ENCODE results near the gene BABAM2. TPM values are rescaled to one million over a fixed set of nuclear protein-coding genes. Genes with fewer than 3 reads are reported as not detected.

The BABAM2 gene
- polyA plus RNA-seq, 1 experiment: 32.6 TPM

GRCh38 chr2:28093308-28093707 lies 202.8 kb downstream of the BABAM2 start:
- Histone ChIP-seq H3K4me3 (ENCODE audit: low read depth, low read length) (no peak overlapping the region), H3K27me3 (ENCODE audit: control insufficient read depth, insufficient read depth, low read length) (no peaks in the 10 kb centered on the region), H3K36me3 (ENCODE audit: control insufficient read depth, insufficient read depth, low read length) (no peaks in the 10 kb centered on the region; the same call in 1 of the 2 replicates)
- DNase-seq (ENCODE audit: low read depth): no peak
- ChIA-PET CTCF (interaction anchor here (2.1 kb wide), 1 partner anchor 8 kb away, joined by 9 read pairs; no protein-coding TSS in a partner anchor), POLR2A (no interaction called here)
- TF ChIP-seq CTCF (IDR thresholded peaks at IDR 0.05; ENCODE audit: insufficient read depth, low read depth, low read length): no peak

GRCh38 chr2:28093768-28094167 lies 203.2 kb downstream of the BABAM2 start:
- TF ChIP-seq CTCF (IDR thresholded peaks at IDR 0.05; ENCODE audit: insufficient read depth, low read depth, low read length): no peak
- ChIA-PET POLR2A (no interaction called here), CTCF (no interaction called here)
- H3K4me3 ChIP-seq (ENCODE audit: low read depth, low read length): no peak overlapping the region
- H3K27me3 ChIP-seq (ENCODE audit: control insufficient read depth, insufficient read depth, low read length): no peaks in the 10 kb centered on the region
- DNase-seq (ENCODE audit: low read depth): no peak
- no peaks in the 10 kb centered on the region; the same call in 1 of the 2 replicates for H3K36me3 ChIP-seq (ENCODE audit: control insufficient read depth, insufficient read depth, low read length)

GRCh38 chr2:28094739-28095138 lies 204.2 kb downstream of the BABAM2 start:
- no peak overlapping the region for H3K4me3 ChIP-seq (ENCODE audit: low read depth, low read length)
- DNase-seq (ENCODE audit: low read depth): no peak
- ChIA-PET POLR2A (no interaction called here), CTCF (no interaction called here)
- TF ChIP-seq CTCF (IDR thresholded peaks at IDR 0.05; ENCODE audit: insufficient read depth, low read depth, low read length): no peak
- no peaks in the 10 kb centered on the region; the same call in 1 of the 2 replicates for H3K36me3 ChIP-seq (ENCODE audit: control insufficient read depth, insufficient read depth, low read length)
- no peaks in the 10 kb centered on the region for H3K27me3 ChIP-seq (ENCODE audit: control insufficient read depth, insufficient read depth, low read length)

DNA sequence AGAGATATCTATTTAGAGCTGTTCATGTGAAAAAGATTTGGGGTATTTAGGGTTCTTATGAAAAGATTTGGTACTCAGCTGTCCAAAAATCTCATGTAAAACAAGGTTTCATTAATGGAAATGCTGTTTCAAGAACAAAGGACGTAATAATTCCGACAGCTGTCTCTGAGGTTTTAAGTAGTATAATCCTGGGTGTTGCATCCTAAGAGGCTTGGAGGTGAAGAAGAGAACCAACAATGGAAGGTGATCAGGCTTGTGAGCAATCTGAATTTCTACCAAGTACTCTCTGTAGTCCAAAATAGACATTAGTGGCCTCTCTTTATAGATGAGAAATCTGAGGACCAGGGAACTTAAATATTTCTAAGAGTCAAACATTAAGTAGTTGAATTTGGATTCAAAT lies 205.1 kb downstream of the BABAM2 start:
- Histone ChIP-seq H3K36me3 (ENCODE audit: control insufficient read depth, insufficient read depth, low read length) (no peaks in the 10 kb centered on the region; the same call in 1 of the 2 replicates), H3K4me3 (ENCODE audit: low read depth, low read length) (no peak overlapping the region), H3K27me3 (ENCODE audit: control insufficient read depth, insufficient read depth, low read length) (no peaks in the 10 kb centered on the region)
- no peak for TF ChIP-seq CTCF (IDR thresholded peaks at IDR 0.05; ENCODE audit: insufficient read depth, low read depth, low read length)
- ChIA-PET POLR2A (no interaction called here), CTCF (interaction anchor here (2.9 kb wide), 1 partner anchor 10 kb away, joined by 13 read pairs; no protein-coding TSS in a partner anchor)
- no peak for DNase-seq (ENCODE audit: low read depth)

DNA sequence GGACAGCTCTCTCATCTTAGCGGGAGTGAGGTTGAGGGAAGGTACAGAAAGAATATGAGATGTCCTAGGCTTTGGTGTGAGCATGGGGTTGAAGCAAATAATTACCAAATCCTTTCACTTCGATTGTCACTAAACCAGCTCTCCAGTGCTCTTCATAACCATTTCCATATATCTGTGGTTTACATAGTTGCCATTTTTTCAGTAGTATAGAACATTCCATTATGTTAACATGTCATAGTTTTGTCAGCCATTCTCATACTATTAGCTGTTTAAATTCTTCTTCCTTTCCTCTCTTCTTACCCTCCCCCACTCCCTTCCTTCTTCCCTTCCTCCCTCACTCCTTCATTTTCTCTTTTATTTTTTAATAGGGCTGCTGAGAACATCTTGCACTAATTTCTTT lies 205.9 kb downstream of the BABAM2 start:
- DNase-seq (ENCODE audit: low read depth): no peak
- CTCF ChIA-PET: interaction anchor here (2.9 kb wide), 1 partner anchor 11 kb away, joined by 13 read pairs; no protein-coding TSS in a partner anchor
- no peak for TF ChIP-seq CTCF (IDR thresholded peaks at IDR 0.05; ENCODE audit: insufficient read depth, low read depth, low read length)
- Histone ChIP-seq H3K36me3 (ENCODE audit: control insufficient read depth, insufficient read depth, low read length) (no peaks in the 10 kb centered on the region; the same call in 1 of the 2 replicates), H3K27me3 (ENCODE audit: control insufficient read depth, insufficient read depth, low read length) (no peaks in the 10 kb centered on the region), H3K4me3 (ENCODE audit: low read depth, low read length) (no peak overlapping the region)
- POLR2A ChIA-PET: no interaction called here

Measured in BJ (cell line).